ENCODE measurements around the gene C5orf46. TPM values are rescaled to one million over a fixed set of nuclear protein-coding genes. Genes with fewer than 3 reads are reported as not detected.

Gene C5orf46
- polyA plus RNA-seq, 1 of the 3 experiments (the other 2 are of a cell fraction) = 4.1 TPM

- Histone ChIP-seq H3F3A (replicated peaks; ENCODE audit: insufficient read depth) (no peaks in the 10 kb centered on the region), H3K4me3 (ENCODE audit: low read depth in 2 of 2, low read length in 1 of 2) (no peak overlapping the region), H3K4me1 (ENCODE audit: control insufficient read depth in 1 of 2, insufficient read depth in 2 of 2, low read depth in 1 of 2, low read length in 1 of 2) (no peaks in the 10 kb centered on the region; a peak in 1 of 4 replicates), H3K79me2 (ENCODE audit: insufficient read depth) (no peaks in the 10 kb centered on the region), H3K4me2 (no peak overlapping the region), H3K36me3 (replicated peaks in 1 of 2; ENCODE audit: control insufficient read depth in 1 of 2, insufficient read depth in 2 of 2, low read length in 1 of 2) (no peaks in the 10 kb centered on the region), H3K27me3 (ENCODE audit: insufficient read depth) (no peaks in the 10 kb centered on the region), H3K9me3 (no peaks in the 10 kb centered on the region), H4K20me1 (ENCODE audit: insufficient read depth) (no peaks in the 10 kb centered on the region), H2AFZ (ENCODE audit: low read depth) (no peak overlapping the region), H3K9ac (no peak overlapping the region), H3K9me2 (no peaks in the 10 kb centered on the region), H3K27ac (ENCODE audit: low read depth in 2 of 2, low read length in 1 of 2) (no peak overlapping the region)
- no peak for DNase-seq
- TF ChIP-seq MEF2A (IDR thresholded peaks at IDR 0.05; ENCODE audit: borderline replicate concordance, low read depth) (no peak), CTCF (IDR thresholded peaks at IDR 0.05) (no peak), JUND (IDR thresholded peaks at IDR 0.05) (no peak), USF1 (IDR thresholded peaks at IDR 0.05; ENCODE audit: borderline replicate concordance, low read depth) (no peak)
- TF ChIP-seq, protein P1, sequence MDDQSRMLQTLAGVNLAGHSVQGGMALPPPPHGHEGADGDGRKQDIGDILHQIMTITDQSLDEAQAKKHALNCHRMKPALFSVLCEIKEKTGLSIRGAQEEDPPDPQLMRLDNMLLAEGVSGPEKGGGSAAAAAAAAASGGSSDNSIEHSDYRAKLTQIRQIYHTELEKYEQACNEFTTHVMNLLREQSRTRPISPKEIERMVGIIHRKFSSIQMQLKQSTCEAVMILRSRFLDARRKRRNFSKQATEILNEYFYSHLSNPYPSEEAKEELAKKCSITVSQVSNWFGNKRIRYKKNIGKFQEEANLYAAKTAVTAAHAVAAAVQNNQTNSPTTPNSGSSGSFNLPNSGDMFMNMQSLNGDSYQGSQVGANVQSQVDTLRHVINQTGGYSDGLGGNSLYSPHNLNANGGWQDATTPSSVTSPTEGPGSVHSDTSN (IDR thresholded peaks at IDR 0.05) = no peak
- TF ChIP-seq, protein P2, sequence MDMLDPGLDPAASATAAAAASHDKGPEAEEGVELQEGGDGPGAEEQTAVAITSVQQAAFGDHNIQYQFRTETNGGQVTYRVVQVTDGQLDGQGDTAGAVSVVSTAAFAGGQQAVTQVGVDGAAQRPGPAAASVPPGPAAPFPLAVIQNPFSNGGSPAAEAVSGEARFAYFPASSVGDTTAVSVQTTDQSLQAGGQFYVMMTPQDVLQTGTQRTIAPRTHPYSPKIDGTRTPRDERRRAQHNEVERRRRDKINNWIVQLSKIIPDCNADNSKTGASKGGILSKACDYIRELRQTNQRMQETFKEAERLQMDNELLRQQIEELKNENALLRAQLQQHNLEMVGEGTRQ (IDR thresholded peaks at IDR 0.05; ENCODE audit: borderline replicate concordance, low read depth, low read length) = no peak
- ChIA-PET POLR2A (no interaction called here), CTCF (interaction anchor here (1.2 to 2.8 kb wide), 4 partner anchors 15 to 75 kb away, joined by 3 to 16 read pairs (median 4); no protein-coding TSS in a partner anchor)
- 67% methylated on average over 3 of the region's 3 CpGs for WGBS (ENCODE audit: low lambda C conversion rate)
Measured at GRCh38 chr5:147859962-147860640, 46.2 kb downstream of the C5orf46 start.

DNA sequence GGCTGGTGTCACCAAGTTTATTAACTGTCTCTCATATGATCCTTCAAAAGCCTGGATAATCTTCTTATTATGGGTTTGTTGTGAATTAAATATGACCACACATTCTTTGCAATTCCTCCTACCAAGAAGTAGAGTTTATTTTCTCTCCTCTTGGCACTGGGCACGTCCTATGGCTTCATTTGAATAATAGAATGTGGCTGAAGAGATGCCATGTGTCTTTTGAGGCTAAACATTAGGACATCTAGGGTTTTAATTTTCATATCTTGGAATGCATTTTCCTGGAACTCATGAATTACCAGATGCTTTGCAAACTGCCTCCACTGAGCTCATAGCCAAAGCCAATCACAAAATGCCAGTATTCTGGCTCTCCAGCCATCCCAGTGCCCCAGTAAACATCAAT is 47.8 kb downstream of the C5orf46 start:
- no peaks in the 10 kb centered on the region for H3K36me3 ChIP-seq (replicated peaks in 1 of 2; ENCODE audit: control insufficient read depth in 1 of 2, insufficient read depth in 2 of 2, low read length in 1 of 2)
- DNase-seq = no peak
- H3K4me3 ChIP-seq (ENCODE audit: low read depth in 2 of 2, low read length in 1 of 2) = no peak overlapping the region
- POLR2A ChIA-PET = no interaction called here
- H2AFZ ChIP-seq (ENCODE audit: low read depth) = no peak overlapping the region
- no peaks in the 10 kb centered on the region for H3K27me3 ChIP-seq (ENCODE audit: insufficient read depth)
- no peaks in the 10 kb centered on the region for H3K9me3 ChIP-seq
- no peak overlapping the region for H3K4me2 ChIP-seq
- CTCF ChIA-PET = interaction anchor here (0.7 to 3.0 kb wide), 28 partner anchors 13 to 326 kb away, joined by 3 to 34 read pairs (median 5); no protein-coding TSS in a partner anchor
- no peaks in the 10 kb centered on the region for H4K20me1 ChIP-seq (ENCODE audit: insufficient read depth)
- TF ChIP-seq NRF1 (IDR thresholded peaks at IDR 0.05; ENCODE audit: low read depth, low read length) (no peak), TEAD4 (IDR thresholded peaks at IDR 0.05; ENCODE audit: borderline replicate concordance, insufficient read depth) (no peak), SMC3 (IDR thresholded peaks at IDR 0.05; ENCODE audit: low read depth, low read length) (no peak), EZH2phosphoT487 (IDR thresholded peaks at IDR 0.05; ENCODE audit: borderline replicate concordance, low read depth) (no peak), POLR2AphosphoS5 (IDR thresholded peaks at IDR 0.05; ENCODE audit: low read depth, low read length) (no peak), SIN3A (IDR thresholded peaks at IDR 0.05; ENCODE audit: borderline replicate concordance, low read depth, low read length) (no peak), RXRA (IDR thresholded peaks at IDR 0.05; ENCODE audit: borderline replicate concordance, low read depth) (no peak), EP300 (IDR thresholded peaks at IDR 0.05; ENCODE audit: borderline replicate concordance in 1 of 2, low read depth in 1 of 2, low read length in 1 of 2) (no peak), ELF1 (IDR thresholded peaks at IDR 0.05) (no peak), JUND (IDR thresholded peaks at IDR 0.05) (no peak), RFX5 (IDR thresholded peaks at IDR 0.05; ENCODE audit: low read length) (no peak), CHD2 (IDR thresholded peaks at IDR 0.05; ENCODE audit: low read length, partially characterized antibody) (no peak), FOXM1 (IDR thresholded peaks at IDR 0.05; ENCODE audit: low read depth) (no peak), USF1 (IDR thresholded peaks at IDR 0.05; ENCODE audit: borderline replicate concordance, low read depth) (no peak)
- TF ChIP-seq, protein P1 (IDR thresholded peaks at IDR 0.05) = no peak
- H3K79me2 ChIP-seq (ENCODE audit: insufficient read depth) = no peaks in the 10 kb centered on the region
- 16% methylated on average over 1 of the region's 1 CpG for WGBS (ENCODE audit: low lambda C conversion rate)
- no peaks in the 10 kb centered on the region for H3K9me2 ChIP-seq
- no peak overlapping the region for H3K9ac ChIP-seq
- H3K4me1 ChIP-seq (ENCODE audit: control insufficient read depth in 1 of 2, insufficient read depth in 2 of 2, low read depth in 1 of 2, low read length in 1 of 2) = no peaks in the 10 kb centered on the region; a peak in 1 of 4 replicates
- H3K27ac ChIP-seq (ENCODE audit: low read depth in 2 of 2, low read length in 1 of 2) = no peak overlapping the region
- no peaks in the 10 kb centered on the region for H3F3A ChIP-seq (replicated peaks; ENCODE audit: insufficient read depth)
